A204.1 (cell line): ENCODE results near the gene RBM20.

Source experiments
- FAIRE-seq: peaks from 2 replicates; lab custom pipeline; 2012; peaks lifted over from hg19 to GRCh38; lab: Jason Lieb, UNC

The RBM20 gene

DNA sequence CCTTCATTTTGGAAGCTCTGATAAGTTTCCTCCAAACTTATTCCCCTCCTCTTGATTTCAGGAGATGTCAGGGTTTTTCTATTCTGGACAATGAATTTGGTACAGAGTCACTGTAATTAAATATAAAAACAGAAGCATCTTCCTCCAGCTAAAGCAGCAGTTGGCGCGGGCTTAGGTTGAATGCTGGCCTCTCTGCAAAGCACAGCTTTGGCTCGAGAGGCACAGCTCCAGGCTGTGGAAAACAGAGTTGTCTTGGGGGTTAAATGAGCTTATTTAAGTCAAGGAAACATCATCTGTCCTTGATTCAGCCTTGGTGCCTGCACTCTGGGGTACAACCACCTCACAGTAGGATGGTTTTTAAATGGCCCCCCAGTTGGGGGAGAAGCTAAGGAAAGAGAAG lies 192.6 kb downstream of the RBM20 start:
- FAIRE-seq: no peak

DNA sequence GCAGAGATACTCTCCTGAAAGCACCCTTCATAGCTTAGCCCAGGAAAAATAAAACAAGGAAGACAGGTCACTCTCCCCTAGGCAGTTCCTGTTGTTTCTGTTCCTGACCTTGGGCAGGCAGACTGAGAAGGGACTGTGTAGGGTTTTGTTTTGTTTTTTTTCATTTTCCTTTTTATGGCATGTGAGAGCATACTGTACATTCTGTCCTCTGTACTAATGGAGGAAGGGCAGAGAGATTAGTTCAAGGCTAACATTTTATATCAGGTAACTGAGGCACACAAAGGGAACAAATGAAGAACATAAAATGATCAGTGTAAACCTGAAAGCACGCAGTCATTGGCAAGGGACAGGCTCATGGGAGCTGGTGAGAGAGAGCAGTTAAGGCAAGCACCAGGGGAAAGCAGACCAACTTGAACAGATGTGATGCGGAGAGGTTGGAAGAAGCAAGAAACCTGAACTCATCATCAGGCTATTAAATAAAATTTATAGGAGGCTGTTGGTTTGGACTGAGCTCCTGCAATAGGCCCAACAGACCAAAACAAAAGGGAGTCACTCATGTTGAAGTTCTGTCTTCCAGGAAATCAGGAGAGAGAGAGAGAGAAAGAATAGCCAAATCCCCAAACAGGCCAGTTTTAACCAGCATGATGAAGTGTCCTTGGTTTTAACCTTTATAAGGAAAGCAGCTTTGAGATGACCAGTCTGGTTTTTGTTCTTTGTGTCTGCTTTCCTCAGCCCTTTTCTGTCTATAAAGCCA lies 193.5 kb downstream of the RBM20 start:
- FAIRE-seq: no peak

DNA sequence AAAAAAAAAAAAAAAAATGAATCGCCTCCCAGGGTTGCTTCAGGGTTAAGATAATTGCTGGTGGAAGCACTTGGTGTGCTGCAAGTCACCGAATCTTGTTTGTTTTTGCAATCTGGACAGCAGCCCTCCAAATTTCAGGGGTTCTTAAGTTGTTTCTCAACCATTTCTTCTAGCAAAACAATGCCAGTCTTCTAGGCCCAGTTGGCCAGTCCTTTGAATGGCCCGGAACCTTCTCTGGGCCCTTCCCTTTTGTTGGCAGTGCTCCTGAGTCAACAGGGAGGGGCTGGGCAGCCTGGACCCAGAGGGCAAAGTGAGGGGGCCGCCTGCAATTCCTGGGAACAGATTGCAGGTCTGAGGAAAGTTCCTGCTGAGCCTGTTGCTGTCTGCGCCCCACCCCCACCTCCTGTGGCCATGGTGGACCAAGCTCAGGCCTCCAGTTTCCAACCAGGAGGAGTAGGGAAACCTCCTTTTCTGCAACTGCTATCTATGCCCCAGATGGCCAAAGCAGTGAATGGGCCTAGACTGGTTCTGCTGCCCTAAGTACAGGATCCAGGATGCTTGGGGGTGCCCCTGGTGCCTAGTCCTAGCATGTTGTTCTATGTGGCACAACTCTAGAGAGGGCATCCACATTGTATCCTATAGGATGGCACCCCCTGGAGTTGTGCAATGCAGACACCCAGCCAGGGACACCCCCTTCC lies 196.2 kb downstream of the RBM20 start:
- no peak for FAIRE-seq

DNA sequence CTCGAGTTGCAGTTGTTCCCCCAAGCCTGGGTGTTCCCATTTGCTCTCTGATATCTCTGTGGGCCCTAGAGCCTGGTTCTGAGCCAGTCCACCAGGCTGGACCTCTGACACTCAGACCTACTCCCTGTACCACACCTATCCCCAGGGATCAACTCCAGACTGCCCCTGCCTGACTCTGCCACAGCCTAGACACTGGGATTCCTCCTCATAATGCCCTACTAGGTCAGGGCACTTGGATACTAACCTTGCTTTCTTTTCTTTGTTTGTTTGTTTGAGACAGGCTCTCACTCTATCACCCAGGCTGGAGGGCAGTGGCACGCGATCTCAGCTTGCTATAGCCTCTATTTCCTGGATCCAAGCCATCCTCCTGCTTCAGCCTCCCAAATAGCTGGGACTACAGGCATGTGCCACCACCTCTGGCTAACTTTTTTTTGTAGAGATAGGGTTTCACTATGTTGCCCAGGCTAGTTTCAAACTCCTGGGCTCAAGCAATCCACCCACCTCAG lies 196.8 kb downstream of the RBM20 start:
- no peak for FAIRE-seq

DNA sequence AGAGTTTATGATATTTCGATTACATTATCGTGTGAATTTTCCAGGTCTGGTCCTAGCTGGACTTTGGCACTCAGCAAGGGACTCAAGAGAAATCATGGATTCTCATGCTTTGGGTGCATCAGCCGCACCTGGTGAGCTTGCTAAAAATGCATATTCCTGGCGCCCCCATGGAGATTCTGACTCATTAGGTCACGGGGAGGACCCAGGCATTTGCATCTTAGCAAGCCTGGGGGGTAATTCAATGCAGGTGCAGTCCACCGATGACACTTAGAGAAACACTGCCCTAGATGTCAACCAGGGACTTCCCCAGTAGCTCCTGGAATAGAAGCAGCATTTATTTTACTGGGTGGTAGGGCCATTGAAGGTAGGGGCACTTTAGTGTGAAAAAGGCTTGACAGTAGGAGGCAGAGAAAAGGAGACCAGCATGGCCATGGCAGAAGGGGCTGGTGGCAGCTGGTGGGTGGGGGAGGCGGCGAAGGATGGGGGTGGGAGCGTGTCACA lies 197.7 kb downstream of the RBM20 start:
- no peak for FAIRE-seq

DNA sequence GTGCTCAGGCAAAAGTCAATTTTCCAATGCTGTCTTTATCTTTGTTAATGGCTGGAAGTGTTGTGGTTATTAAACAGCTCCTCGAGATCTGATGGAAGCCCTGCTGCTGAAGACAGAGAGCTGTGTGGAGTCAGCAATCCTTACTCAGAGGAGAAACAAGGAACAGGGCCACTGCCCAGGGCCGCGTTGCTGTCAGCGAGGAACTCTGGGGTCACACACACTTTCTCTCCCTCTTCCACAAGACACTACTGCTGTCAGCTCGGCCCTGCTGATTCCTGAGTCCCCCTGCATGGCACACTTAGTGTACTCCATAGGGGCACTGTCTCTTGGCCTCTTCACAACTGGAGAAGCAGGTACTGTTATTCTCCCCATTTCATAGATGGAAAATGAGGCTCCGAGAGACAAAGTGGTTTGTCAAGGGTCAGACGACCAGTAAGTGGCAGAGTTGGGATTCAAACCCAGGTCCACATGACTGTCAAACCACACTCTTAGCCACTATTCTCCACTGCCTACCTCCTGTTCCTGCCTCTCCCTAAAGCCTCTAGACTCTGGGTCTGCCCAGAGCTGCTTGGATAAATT lies 198.3 kb downstream of the RBM20 start:
- FAIRE-seq: no peak

DNA sequence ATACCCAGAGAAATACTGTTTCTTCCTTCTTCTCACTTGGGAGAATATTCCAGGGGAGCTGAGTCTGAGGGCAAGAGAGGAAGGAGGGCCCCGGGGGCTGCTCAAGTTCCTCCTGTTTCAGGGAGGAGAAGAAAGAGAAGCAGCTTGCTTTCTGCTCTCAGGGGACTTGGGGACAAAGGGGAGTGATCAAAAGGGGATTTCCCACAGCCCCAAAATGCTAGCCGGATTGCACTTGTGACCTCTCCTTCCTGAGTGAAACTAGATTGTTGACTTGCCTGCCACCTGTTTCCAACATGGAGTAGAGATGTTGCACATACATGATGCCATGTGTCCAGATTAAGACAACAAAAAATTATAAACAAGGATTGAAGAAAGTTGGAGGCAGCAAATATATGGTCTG lies 198.9 kb downstream of the RBM20 start:
- FAIRE-seq: no peak

DNA sequence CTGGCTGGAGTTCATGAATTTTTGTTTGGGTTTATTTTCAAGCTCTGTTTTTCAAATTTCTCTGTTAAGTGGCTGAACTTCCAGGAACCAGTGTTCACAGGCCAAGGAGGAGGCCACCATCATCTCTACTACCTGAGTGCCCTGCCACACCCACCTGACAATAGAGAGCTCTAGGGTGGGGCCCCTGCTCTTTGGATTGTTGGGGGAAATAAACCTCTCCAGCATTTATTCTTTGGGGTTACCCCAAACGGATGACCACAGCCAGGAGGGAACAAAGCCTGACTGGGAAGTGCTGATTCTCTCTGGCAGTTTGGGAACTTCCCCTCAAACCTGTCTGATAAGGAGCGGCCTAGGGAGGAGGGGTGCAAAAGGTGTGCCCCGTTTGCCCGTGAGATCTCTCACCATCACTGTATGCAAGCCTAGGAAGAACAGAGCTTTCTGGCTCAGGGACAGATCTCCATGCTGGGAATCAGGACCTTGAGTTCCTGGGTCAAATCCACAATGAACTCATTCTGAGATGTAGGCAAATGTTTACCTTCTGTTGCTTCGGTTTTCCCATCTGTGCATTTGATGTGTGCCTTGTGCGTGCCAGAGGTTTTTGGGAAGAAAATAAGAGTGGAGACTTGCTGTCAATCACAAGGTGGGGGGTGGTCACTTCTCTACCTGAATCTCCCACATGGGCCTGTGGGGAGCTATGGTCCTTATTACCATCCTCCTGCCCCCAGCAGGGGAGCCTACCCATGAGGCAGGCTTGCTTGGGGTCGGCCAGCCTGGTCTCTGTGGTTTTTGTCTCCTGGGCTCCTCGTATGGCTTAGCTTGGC lies 199.9 kb downstream of the RBM20 start:
- no peak for FAIRE-seq

DNA sequence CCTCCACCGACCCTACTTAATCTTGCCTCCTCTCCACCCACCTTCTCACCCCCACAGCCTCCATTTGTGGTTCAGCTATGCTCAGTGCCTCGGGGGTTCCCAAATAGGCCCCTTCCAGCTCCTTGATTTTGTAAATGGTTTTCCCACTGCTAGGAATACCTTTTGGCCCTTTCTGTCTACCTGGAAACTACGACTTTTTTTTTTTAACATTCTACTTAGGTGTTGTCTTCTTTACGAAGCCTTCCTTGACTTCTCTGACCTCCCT lies 200.4 kb downstream of the RBM20 start:
- no peak for FAIRE-seq

DNA sequence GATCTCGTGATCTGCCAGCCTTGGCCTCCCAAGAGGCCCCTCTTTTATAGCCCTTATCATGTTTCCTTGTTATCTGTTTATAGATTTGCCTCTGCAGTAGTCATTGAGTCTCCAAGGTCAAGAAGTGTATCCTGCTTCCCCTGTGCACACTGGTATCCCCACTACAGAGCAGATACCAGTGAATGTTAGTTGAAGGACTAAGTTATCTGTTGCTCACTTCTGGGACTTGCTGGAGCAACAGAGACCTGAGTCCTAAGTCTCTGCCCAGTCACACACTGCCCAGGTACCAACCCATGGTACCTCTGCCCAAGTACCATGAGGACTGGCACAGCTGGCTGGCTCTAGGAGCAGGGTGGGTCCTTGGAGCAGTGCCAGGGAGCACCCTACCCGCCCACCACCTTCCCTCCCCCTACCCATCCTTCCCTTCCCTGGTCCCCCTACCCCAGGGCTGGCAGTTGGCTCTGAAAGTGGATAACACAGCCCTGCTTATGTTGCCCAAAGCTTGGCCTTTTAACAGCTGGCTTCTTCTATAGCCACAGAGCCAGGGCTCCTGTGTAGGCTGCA lies 201.1 kb downstream of the RBM20 start:
- FAIRE-seq: no peak

DNA sequence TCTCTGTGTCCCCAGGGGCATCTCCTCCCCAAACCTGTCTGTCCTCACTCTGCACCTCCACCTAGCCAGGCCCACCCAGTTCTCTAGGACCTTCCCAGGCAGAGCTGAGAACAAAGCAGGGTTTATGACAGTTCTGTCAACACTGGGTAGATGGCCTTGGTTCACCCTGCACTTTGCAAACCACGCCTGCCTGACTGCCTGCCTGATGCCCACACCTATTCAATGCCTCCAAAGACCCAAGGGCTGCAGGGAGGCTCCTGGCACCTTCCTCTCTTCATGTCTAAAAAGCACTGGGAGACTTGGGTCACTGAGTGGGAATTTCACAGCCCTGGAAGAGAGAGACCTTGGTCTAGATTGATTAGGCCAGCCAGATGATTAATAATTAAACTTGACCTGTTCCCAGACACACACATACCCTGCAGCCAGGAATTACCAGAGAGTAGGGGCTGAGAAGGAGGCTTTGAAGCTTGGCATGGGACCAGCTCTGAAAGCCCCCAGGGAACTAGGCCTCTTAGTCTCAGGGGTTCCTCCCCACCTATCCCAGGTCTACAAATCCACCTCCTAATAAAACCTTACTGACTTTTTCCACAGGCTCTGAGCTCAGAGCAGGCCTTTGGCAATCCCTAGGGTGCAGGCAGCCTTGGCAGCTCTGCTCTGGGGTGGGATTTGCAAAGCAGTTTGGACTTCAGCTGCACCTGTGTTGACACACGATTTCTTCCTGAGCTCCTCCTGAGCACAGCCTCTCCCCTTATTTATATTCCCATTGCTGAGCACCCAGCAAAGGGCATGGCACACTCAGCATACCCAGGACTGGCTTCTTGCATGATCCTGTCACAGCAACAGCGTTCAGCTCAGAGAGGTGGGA lies 201.9 kb downstream of the RBM20 start:
- no peak for FAIRE-seq

DNA sequence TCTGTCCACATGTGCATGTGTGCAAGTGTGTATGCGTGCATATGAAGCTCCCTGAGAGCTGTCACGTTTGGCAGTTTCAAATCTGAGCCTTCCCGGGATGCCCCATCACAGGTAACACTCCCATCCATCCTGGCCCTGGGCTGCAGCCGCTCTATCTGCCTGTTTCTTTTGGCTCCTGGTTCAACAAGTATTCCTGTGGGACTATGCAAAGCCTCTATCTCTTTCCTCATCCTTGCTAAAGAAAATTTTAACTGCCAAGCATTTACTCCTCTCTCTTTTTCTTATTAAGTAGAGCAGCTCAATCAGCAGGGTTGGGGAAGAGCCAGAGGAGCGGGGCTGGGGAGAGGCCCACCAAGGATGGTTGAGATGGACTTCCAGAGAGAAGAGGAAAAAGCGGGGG lies 203.2 kb downstream of the RBM20 start:
- no peak for FAIRE-seq

DNA sequence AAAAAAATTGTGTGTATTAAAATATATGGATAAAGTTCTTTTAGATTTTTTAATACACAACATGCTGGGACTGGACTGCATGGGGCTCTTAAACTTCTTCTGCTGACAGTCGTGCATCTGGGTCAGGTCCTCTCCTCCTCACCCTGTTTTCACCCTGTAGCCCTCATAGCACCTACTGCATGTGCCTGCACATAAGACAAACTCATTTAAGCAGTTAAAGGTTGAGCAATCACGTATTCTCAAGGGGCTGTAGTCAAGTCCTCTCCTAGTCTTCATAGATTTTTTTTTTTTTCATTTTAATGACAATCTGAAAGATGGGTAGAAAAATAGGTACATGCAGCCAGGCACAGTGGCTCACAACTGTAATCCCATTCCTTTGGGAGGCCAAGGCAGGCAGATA lies 204.0 kb downstream of the RBM20 start:
- no peak for FAIRE-seq

DNA sequence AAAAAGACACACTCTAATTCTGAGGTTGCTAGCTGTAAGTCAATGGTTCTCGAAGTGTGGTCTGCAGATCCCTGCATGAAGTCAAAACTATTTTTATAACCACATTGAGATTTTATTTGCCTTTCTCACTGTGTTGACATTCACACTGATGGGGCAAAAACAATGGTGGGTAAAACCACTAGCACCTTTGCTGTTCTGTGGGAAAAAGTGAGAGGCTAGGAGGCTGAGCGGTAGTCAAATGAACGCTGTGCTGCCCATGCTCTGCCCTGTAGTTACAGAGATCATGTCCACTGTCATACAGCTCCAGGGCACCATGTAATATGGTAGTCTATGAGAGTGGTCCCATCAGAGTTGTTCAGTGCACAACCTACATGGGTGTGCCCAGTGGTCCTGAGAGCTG lies 206.0 kb downstream of the RBM20 start:
- FAIRE-seq: no peak

DNA sequence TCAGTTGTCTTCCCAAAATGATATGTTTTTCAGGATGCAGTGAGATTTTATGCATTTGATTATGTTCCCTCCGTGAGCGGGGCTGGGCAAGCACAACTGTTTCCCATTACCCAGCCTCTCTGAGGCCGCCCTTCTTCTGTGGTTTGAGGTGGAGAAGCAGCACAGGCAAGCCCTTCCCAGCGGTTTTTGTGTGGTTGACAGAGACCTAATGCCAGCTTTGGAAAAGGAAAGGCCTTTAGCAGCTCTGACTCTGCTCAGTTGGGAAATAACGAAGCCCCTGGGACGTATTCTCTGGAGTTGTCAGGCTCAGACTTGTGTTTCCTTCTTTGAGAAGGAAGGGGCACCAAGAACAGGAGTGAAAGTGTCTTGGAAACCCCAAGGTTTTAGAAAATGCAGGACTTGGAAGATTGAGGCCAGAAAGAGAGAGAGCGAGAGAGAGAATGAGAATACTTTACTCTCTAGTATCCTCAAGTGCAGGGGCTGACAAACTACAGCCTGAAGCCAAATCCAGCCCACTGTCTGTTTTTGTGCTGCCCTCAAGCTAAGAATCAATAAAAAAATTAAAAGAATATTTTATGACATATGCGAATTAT lies 207.0 kb downstream of the RBM20 start:
- no peak for FAIRE-seq

DNA sequence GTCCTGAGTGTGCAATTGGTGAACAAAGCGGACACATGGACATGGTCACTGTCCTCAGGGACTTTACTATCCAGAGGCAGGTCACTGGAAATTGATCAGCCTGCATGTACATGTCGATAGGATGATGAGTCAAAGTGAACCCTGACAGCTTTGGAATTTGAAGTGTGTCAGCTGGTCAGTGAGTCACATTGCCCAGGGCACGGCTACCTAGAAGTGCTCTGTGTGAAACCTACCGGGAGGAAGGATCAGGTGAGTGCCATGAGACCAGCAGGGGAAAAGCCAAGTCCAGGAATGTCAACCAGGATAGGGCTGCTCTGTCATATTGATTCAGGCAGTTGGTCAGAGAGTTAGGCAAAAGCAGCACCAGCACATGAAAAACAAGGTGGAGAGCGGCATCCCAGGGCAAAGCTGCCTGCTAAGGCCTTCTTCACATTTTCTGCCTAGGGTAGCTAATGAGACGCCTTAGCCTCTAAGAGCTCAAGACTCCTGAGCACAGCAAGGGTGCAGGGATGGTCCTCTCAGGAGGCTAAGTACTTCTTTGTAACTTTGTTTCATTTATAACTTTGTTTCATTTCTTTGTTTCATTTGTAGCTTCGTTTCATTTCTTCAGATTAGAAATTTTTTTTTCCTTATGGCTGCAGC lies 208.2 kb downstream of the RBM20 start:
- FAIRE-seq: no peak

DNA sequence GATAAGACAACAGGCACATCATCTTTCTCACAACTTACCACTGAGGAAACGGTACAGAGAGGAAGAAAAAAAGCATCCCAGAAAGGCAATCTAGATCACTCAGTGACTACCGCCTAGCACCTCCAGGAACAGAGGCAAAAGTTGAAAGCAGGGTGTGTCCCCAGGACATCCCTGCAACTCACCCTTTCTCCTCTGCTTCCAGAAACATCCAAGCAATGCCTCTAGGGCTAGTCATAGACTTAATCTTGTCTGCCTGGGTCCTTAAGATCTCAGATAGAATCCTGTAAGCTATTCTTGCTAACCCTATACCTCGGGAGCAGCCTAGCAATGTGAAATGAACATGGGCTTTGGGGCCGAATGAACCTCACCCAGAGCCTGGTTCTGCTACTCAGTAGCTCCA lies 208.8 kb downstream of the RBM20 start:
- no peak for FAIRE-seq

DNA sequence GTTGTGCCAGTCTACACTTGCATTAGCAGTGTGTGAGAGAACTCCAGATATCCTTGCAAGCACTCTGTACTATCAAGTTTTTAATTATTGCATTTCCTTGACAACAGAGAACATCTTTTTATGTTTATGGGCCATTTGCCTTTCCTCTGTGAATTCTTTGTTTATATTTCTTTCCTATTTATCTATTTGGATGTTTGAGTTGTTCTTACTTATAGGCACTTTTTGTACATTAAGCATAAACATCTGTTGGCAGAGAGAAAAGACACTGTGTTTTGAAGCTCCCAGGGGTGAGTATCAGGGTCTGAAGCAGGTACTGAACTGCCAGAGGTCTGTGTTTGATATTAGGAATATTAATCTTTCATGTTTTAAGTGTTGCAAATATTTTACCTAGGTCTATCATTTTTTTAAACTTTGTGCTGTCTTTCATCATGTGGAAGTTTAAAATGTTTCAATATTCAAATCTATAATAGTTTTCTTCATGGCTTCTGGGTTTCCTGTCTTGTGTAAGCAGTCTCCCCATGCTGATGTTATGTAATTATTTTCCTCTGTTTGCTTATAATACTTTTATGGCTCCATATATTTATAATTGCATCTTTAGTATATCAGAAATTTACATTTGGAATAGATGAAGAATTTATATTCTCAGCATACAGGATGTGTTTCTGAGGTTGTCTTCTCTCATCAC lies 209.9 kb downstream of the RBM20 start:
- FAIRE-seq: no peak

DNA sequence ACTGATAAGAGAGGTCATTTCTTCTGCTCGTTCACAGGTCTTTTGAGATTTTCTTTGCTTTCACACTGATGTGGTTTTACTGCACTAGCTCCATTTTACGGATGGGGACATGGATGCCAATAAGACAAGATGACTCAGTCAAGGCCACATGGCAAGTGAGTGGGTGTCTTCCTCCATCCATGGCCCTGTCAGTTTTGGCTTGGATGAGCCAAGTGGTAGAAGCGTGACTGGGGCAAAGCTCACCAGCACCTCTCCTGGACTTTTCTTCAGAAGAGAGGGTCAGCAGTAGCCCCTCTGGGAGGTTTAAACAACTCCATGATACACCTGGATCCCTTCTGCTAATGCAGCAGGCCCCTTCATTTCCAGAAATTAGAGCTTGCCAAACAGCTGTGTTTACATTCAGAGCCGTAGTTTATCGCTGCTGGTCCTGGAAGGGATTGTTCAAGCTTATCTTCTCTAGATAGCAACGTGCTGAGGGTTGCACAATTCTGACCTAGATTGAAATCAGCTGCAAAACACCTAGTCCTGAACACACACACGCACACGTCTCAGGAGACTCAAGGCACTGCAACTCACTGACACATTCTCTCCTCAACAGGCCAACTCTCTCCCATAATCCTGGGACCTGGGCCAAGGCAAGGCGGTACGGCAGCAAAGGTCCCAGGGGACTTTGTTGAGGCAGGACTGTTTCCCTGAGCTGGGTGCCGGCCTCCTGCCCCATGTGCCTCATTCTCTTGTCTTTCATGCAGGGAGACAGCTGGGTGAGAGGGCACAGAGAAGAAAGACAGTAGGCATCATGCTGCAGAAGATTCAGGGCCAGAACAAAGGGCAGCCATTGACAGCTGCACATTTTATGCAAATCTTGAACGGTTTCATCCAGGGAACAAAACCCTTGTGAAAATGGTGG lies 213.4 kb downstream of the RBM20 start:
- no peak for FAIRE-seq
